B cell (primary cell): Measurements from ENCODE around the gene PRKCA.

Experiments
- EZH2 ChIP-seq: IDR thresholded peaks from 2 replicates; pipeline ENCODE4 v1.6.1; 2012; ENCODE audit warnings: borderline replicate concordance, low read depth, mild to moderate bottlenecking, moderate library complexity, low read length; ENCODE audit not compliant: insufficient read depth, poor library complexity, severe bottlenecking
- TF ChIP-seq, protein P1 (sequence below): fragments of 200-600 bp; IDR thresholded peaks from one replicate; pipeline ENCODE4 v1.8.0; 2022; ENCODE audit warnings: antibody characterized with exemption, mild to moderate bottlenecking

DNA sequence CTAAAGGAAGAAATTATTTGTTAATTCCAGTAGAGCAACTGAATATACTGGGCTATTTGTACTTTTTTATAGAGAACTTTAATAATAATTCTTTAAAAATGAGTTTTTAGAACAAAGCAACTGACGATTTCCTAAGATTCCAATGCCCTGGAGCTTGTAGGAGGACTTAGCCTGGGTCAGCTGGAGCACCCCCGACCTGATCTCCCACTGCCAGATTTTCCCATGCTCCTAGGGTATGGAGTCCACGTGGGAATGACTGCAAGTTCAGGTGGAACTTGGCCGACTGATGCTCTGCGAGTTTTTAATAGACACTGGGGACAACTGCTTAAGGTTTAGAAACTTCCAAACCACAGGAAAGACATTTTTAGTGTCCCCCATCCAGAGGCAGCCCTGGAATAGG, 507.0 kb downstream of the PRKCA start:
- TF ChIP-seq EZH2: no peak
- TF ChIP-seq, protein P1, sequence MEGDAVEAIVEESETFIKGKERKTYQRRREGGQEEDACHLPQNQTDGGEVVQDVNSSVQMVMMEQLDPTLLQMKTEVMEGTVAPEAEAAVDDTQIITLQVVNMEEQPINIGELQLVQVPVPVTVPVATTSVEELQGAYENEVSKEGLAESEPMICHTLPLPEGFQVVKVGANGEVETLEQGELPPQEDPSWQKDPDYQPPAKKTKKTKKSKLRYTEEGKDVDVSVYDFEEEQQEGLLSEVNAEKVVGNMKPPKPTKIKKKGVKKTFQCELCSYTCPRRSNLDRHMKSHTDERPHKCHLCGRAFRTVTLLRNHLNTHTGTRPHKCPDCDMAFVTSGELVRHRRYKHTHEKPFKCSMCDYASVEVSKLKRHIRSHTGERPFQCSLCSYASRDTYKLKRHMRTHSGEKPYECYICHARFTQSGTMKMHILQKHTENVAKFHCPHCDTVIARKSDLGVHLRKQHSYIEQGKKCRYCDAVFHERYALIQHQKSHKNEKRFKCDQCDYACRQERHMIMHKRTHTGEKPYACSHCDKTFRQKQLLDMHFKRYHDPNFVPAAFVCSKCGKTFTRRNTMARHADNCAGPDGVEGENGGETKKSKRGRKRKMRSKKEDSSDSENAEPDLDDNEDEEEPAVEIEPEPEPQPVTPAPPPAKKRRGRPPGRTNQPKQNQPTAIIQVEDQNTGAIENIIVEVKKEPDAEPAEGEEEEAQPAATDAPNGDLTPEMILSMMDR: no peak
